ENCODE results near the gene CNTN4. TPM values are rescaled to one million over a fixed set of nuclear protein-coding genes. Genes with fewer than 3 reads are reported as not detected.

Gene CNTN4
- total RNA-seq, 1 donor from 2014 or later = not detected

- H3K9ac ChIP-seq (ENCODE audit: low read length) = no peak overlapping the region
- H2AFZ ChIP-seq (ENCODE audit: low read depth, low read length) = no peak overlapping the region
- no peak for DNase-seq (ENCODE audit: low read depth)
- FAIRE-seq = no peak
- H3K79me2 ChIP-seq (ENCODE audit: insufficient read depth, low read length) = no peaks in the 10 kb centered on the region
- Mint-ChIP-seq H3K36me3 (ENCODE audit: low read depth, unreplicated experiment) (no peaks in the 10 kb centered on the region), H3K4me1 (ENCODE audit: low read depth, unreplicated experiment) (no peaks in the 10 kb centered on the region), H3K9me3 (ENCODE audit: unreplicated experiment) (no peaks in the 10 kb centered on the region), H3K27ac (ENCODE audit: unreplicated experiment) (no peak overlapping the region), H3K4me3 (ENCODE audit: unreplicated experiment) (no peak overlapping the region), H3K27me3 (ENCODE audit: low read depth, unreplicated experiment) (no peaks in the 10 kb centered on the region)
- H3K4me1 ChIP-seq (ENCODE audit: insufficient read depth, low read length) = no peaks in the 10 kb centered on the region
- H3K27me3 ChIP-seq (ENCODE audit: insufficient read depth, low read length) = no peaks in the 10 kb centered on the region
- H3K27ac ChIP-seq (ENCODE audit: low read depth, low read length) = no peak overlapping the region
- H3K9me3 ChIP-seq (ENCODE audit: insufficient read depth, low read depth, low read length) = no peaks in the 10 kb centered on the region
- no peaks in the 10 kb centered on the region for H4K20me1 ChIP-seq (ENCODE audit: insufficient read depth, low read length)
- no peak overlapping the region for H3K4me2 ChIP-seq (ENCODE audit: low read length)
- no peak overlapping the region for H3K4me3 ChIP-seq (ENCODE audit: insufficient read depth, low read depth, low read length)
- TF ChIP-seq EZH2 (IDR thresholded peaks at IDR 0.05; ENCODE audit: insufficient read depth, low read length) (no peak), CTCF (IDR thresholded peaks at IDR 0.05; ENCODE audit: insufficient read depth, low read depth, low read length) (no peak)
- no peaks in the 10 kb centered on the region for H3K36me3 ChIP-seq (ENCODE audit: insufficient read depth, low read length)
These were observed 418.2 kb downstream of the CNTN4 start for GRCh38 chr3:2516762-2517441.

GRCh38 chr3:2517500-2518172 is 419.0 kb downstream of the CNTN4 start:
- Mint-ChIP-seq H3K9me3 (ENCODE audit: unreplicated experiment) (no peaks in the 10 kb centered on the region), H3K27ac (ENCODE audit: unreplicated experiment) (no peak overlapping the region), H3K4me1 (ENCODE audit: low read depth, unreplicated experiment) (no peaks in the 10 kb centered on the region), H3K36me3 (ENCODE audit: low read depth, unreplicated experiment) (no peaks in the 10 kb centered on the region), H3K4me3 (ENCODE audit: unreplicated experiment) (no peak overlapping the region), H3K27me3 (ENCODE audit: low read depth, unreplicated experiment) (no peaks in the 10 kb centered on the region)
- Histone ChIP-seq H3K79me2 (ENCODE audit: insufficient read depth, low read length) (no peaks in the 10 kb centered on the region), H3K4me3 (ENCODE audit: insufficient read depth, low read depth, low read length) (no peak overlapping the region), H3K36me3 (ENCODE audit: insufficient read depth, low read length) (no peaks in the 10 kb centered on the region), H3K9ac (ENCODE audit: low read length) (no peak overlapping the region), H3K4me1 (ENCODE audit: insufficient read depth, low read length) (no peaks in the 10 kb centered on the region), H3K27ac (ENCODE audit: low read depth, low read length) (no peak overlapping the region), H3K4me2 (ENCODE audit: low read length) (no peak overlapping the region), H4K20me1 (ENCODE audit: insufficient read depth, low read length) (no peaks in the 10 kb centered on the region), H3K27me3 (ENCODE audit: insufficient read depth, low read length) (no peaks in the 10 kb centered on the region), H3K9me3 (ENCODE audit: insufficient read depth, low read depth, low read length) (no peaks in the 10 kb centered on the region), H2AFZ (ENCODE audit: low read depth, low read length) (no peak overlapping the region)
- FAIRE-seq (no peak), DNase-seq (ENCODE audit: low read depth) (no peak)
- TF ChIP-seq EZH2 (IDR thresholded peaks at IDR 0.05; ENCODE audit: insufficient read depth, low read length) (no peak), CTCF (IDR thresholded peaks at IDR 0.05; ENCODE audit: insufficient read depth, low read depth, low read length) (no peak)
